Esophagus squamous epithelium (tissue), 4 donors: ENCODE measurements around the gene LBX2.

Experiments
- CTCF ChIP-seq, 6 experiments: fragments of 450-650 bp in 4 of 6; fragments of 200-600 bp in 2 of 6; sonication (generic) in 2 of 6; IDR thresholded peaks; one replicate each; pipeline ENCODE4 v1.5.1; 2016 to 2019; ENCODE audit warnings: antibody characterized with exemption in 6 of 6, mild to moderate bottlenecking in 4 of 6, moderate library complexity in 4 of 6
- POLR2A ChIP-seq, 4 donors: fragments of 450-650 bp; IDR thresholded peaks; one replicate each; pipeline ENCODE4 v1.6.1; 2017; ENCODE audit warnings: antibody characterized with exemption in 4 of 4, mild to moderate bottlenecking in 4 of 4, moderate library complexity in 3 of 4

GRCh38 chr2:74486141-74486540, 13.3 kb downstream of the LBX2 start:
- TF ChIP-seq CTCF (IDR thresholded peaks at IDR 0.05): no peak
- TF ChIP-seq POLR2A (IDR thresholded peaks at IDR 0.05): no peak
